ENCODE results near the gene SPAAR. TPM values are rescaled to one million over a fixed set of nuclear protein-coding genes. Genes with fewer than 3 reads are reported as not detected.
"Not testable (repeated sequence)": the region's sequence is repeated elsewhere in the genome, so short reads cannot be mapped to it uniquely, and the experiment has no call there.

Gene SPAAR
- total RNA-seq, 1 donor from 2014 or later, result 0.29 TPM

GRCh38 chr9:35932735-35933134 lies 23.4 kb downstream of the SPAAR start:
- TF ChIP-seq CTCF (conservative IDR thresholded peaks at IDR 0.05; ENCODE audit: low read depth, low read length), result no peak
- DNase-seq (ENCODE audit: low read depth), result no peak
- no peak overlapping the region for H3K4me3 ChIP-seq (ENCODE audit: low read depth, low read length)

GRCh38 chr9:35933550-35934067 lies 24.3 kb downstream of the SPAAR start:
- DNase-seq (ENCODE audit: low read depth), result no peak
- no peak overlapping the region for H3K4me3 ChIP-seq (ENCODE audit: low read depth, low read length)
- no peak for TF ChIP-seq CTCF (conservative IDR thresholded peaks at IDR 0.05; ENCODE audit: low read depth, low read length)

- not testable (repeated sequence) for H3K4me3 ChIP-seq (ENCODE audit: low read depth, low read length); DNase-seq (ENCODE audit: low read depth)
Measured at GRCh38 chr9:35934069-35934468, 24.8 kb downstream of the SPAAR start.

GRCh38 chr9:35935261-35935660 lies 26.0 kb downstream of the SPAAR start:
- H3K4me3 ChIP-seq (ENCODE audit: low read depth, low read length), result no peak overlapping the region
- DNase-seq (ENCODE audit: low read depth), result no peak
- TF ChIP-seq CTCF (conservative IDR thresholded peaks at IDR 0.05; ENCODE audit: low read depth, low read length), result no peak

- no peak for DNase-seq (ENCODE audit: low read depth)
- H3K4me3 ChIP-seq (ENCODE audit: low read depth, low read length), result no peak overlapping the region
- no peak for TF ChIP-seq CTCF (conservative IDR thresholded peaks at IDR 0.05; ENCODE audit: low read depth, low read length)
Measured at GRCh38 chr9:35935755-35936509, 26.6 kb downstream of the SPAAR start.

- no peak for DNase-seq (ENCODE audit: low read depth)
- TF ChIP-seq CTCF (conservative IDR thresholded peaks at IDR 0.05; ENCODE audit: low read depth, low read length), result no peak
- no peak overlapping the region for H3K4me3 ChIP-seq (ENCODE audit: low read depth, low read length)
Measured at GRCh38 chr9:35937227-35937626, 27.9 kb downstream of the SPAAR start.

- DNase-seq (ENCODE audit: low read depth), result no peak
- TF ChIP-seq CTCF (conservative IDR thresholded peaks at IDR 0.05; ENCODE audit: low read depth, low read length), result no peak
- no peak overlapping the region for H3K4me3 ChIP-seq (ENCODE audit: low read depth, low read length)
Measured at GRCh38 chr9:35938474-35939356, 29.4 kb downstream of the SPAAR start.

All from epithelial cell of proximal tubule (primary cell).